ENCODE data around the gene ANP32E.

ANP32E gene

GRCh38 chr1:150262388-150263320, 26.7 kb upstream of the ANP32E start:
- TF ChIP-seq CTCF (IDR thresholded peaks at IDR 0.05; ENCODE audit: borderline replicate concordance, insufficient read depth, low read depth, low read length): no peak
- H3K4me3 ChIP-seq (ENCODE audit: low read depth, low read length): no peak overlapping the region

- no peak for TF ChIP-seq CTCF (IDR thresholded peaks at IDR 0.05; ENCODE audit: borderline replicate concordance, insufficient read depth, low read depth, low read length)
- no peak overlapping the region for H3K4me3 ChIP-seq (ENCODE audit: low read depth, low read length)
Measured at GRCh38 chr1:150261367-150261766, 25.5 kb upstream of the ANP32E start.

- no peak for TF ChIP-seq CTCF (IDR thresholded peaks at IDR 0.05; ENCODE audit: borderline replicate concordance, insufficient read depth, low read depth, low read length)
- no peak overlapping the region for H3K4me3 ChIP-seq (ENCODE audit: low read depth, low read length)
Measured at GRCh38 chr1:150259758-150260669, 24.1 kb upstream of the ANP32E start.

- no peak overlapping the region for H3K4me3 ChIP-seq (ENCODE audit: low read depth, low read length)
- no peak for TF ChIP-seq CTCF (IDR thresholded peaks at IDR 0.05; ENCODE audit: borderline replicate concordance, insufficient read depth, low read depth, low read length)
Measured at GRCh38 chr1:150259217-150259616, 23.3 kb upstream of the ANP32E start.

GRCh38 chr1:150257624-150258585, 22.0 kb upstream of the ANP32E start, which contains the start of gene CA14:
TSS of gene CA14 (plus strand) at chr1:150257774. CDS start at chr1:150258129, 355 bp downstream.
- no peak for TF ChIP-seq CTCF (IDR thresholded peaks at IDR 0.05; ENCODE audit: borderline replicate concordance, insufficient read depth, low read depth, low read length)
- no peak within 1 kb of the TSS for H3K4me3 ChIP-seq (ENCODE audit: low read depth, low read length)

All from GM12875 (cell line).